Measurements from ENCODE around the gene CFDP1. TPM values are rescaled to one million over a fixed set of nuclear protein-coding genes. Genes with fewer than 3 reads are reported as not detected.
"Not testable (repeated sequence)": the region's sequence is repeated elsewhere in the genome, so short reads cannot be mapped to it uniquely, and the experiment has no call there.

Gene CFDP1
- polyA plus RNA-seq, 3 donors, result 12.9 to 23.2 (median 19.0) TPM

- intact Hi-C loops (cut with micrococcal nuclease), result no loop called here
- H3K4me2 ChIP-seq (replicated peaks; ENCODE audit: extremely low read depth, low read length, poor library complexity, severe bottlenecking), result no peak overlapping the region
- H3K4me3 ChIP-seq (replicated peaks in 1 of 3; ENCODE audit: low read depth in 2 of 3, low read length in 3 of 3), result no peak overlapping the region
- peak overlapping the region in 1 of 2 donors; percentile 44 for H3K4me3 Mint-ChIP-seq
- H3K9ac ChIP-seq (ENCODE audit: insufficient read depth, low read length, poor library complexity, severe bottlenecking), result no peak overlapping the region
- no peak for DNase-seq
- no peak overlapping the region for H3K27ac Mint-ChIP-seq
- peaks cover 0 to 13% (median 6%) of the 10 kb centered on the region in 7 donors for H3K9me3 Mint-ChIP-seq
- H3K27ac ChIP-seq (ENCODE audit: low read depth in 1 of 2, low read length in 2 of 2), result no peak overlapping the region
- H3K4me1 Mint-ChIP-seq, result no peaks in the 10 kb centered on the region
- H3K27me3 Mint-ChIP-seq (ENCODE audit: low read depth in 3 of 3), result peaks cover 56 to 87% (median 71%) of the 10 kb centered on the region in 3 donors
- no CpG with 5 or more reads among the region's 6 CpGs for WGBS (ENCODE audit: insufficient coverage)
- H4K20me1 ChIP-seq (ENCODE audit: insufficient read depth, low read length), result no peaks in the 10 kb centered on the region
- peaks cover 0 to 3% of the 10 kb centered on the region in 2 donors for H3K9me3 ChIP-seq (replicated peaks in 1 of 2; ENCODE audit: control insufficient read depth in 1 of 2, insufficient read depth in 1 of 2, low read length in 2 of 2)
- TF ChIP-seq CTCF (IDR thresholded peaks at IDR 0.05), result no peak
- peaks cover 9 to 57% of the 10 kb centered on the region in 2 donors for H3K27me3 ChIP-seq (ENCODE audit: control insufficient read depth in 2 of 2, insufficient read depth in 2 of 2, low read length in 2 of 2)
- no peaks in the 10 kb centered on the region for H3K36me3 ChIP-seq (replicated peaks in 1 of 2; ENCODE audit: control insufficient read depth in 1 of 2, insufficient read depth in 2 of 2, low read length in 2 of 2)
- H3K79me2 ChIP-seq (ENCODE audit: insufficient read depth, low read length), result no peaks in the 10 kb centered on the region
- H2AFZ ChIP-seq (ENCODE audit: insufficient read depth, low read depth, low read length, poor library complexity, severe bottlenecking), result no peak overlapping the region
- H3K36me3 Mint-ChIP-seq, result peaks cover 0 to 4% of the 10 kb centered on the region in 2 donors
- H3K4me1 ChIP-seq (ENCODE audit: control insufficient read depth in 1 of 2, insufficient read depth in 2 of 2, low read length in 2 of 2), result no peaks in the 10 kb centered on the region
Observed at GRCh38 chr16:75281826-75282225, 151.5 kb downstream of the CFDP1 start.

GRCh38 chr16:75281009-75281408 is 152.3 kb downstream of the CFDP1 start:
- H3K4me1 ChIP-seq (ENCODE audit: control insufficient read depth in 1 of 2, insufficient read depth in 2 of 2, low read length in 2 of 2); H2AFZ ChIP-seq (ENCODE audit: insufficient read depth, low read depth, low read length, poor library complexity, severe bottlenecking); H3K36me3 Mint-ChIP-seq; H3K4me3 ChIP-seq (replicated peaks in 1 of 3; ENCODE audit: low read depth in 2 of 3, low read length in 3 of 3); H3K36me3 ChIP-seq (replicated peaks in 1 of 2; ENCODE audit: control insufficient read depth in 1 of 2, insufficient read depth in 2 of 2, low read length in 2 of 2); H3K27ac Mint-ChIP-seq; intact Hi-C loops (cut with micrococcal nuclease); H3K79me2 ChIP-seq (ENCODE audit: insufficient read depth, low read length); H4K20me1 ChIP-seq (ENCODE audit: insufficient read depth, low read length); H3K27ac ChIP-seq (ENCODE audit: low read depth in 1 of 2, low read length in 2 of 2); H3K4me1 Mint-ChIP-seq; H3K4me2 ChIP-seq (replicated peaks; ENCODE audit: extremely low read depth, low read length, poor library complexity, severe bottlenecking); H3K9ac ChIP-seq (ENCODE audit: insufficient read depth, low read length, poor library complexity, severe bottlenecking); DNase-seq; H3K9me3 ChIP-seq (replicated peaks in 1 of 2; ENCODE audit: control insufficient read depth in 1 of 2, insufficient read depth in 1 of 2, low read length in 2 of 2): not testable (repeated sequence)
- WGBS (ENCODE audit: insufficient coverage), result no CpG with 5 or more reads among the region's 2 CpGs
- peaks cover 9 to 57% of the 10 kb centered on the region in 2 donors for H3K27me3 ChIP-seq (ENCODE audit: control insufficient read depth in 2 of 2, insufficient read depth in 2 of 2, low read length in 2 of 2)
- peaks cover 59 to 89% (median 73%) of the 10 kb centered on the region in 3 donors for H3K27me3 Mint-ChIP-seq (ENCODE audit: low read depth in 3 of 3)
- peak overlapping the region in 1 of 2 donors; percentile 55 for H3K4me3 Mint-ChIP-seq
- peaks cover 0 to 10% (median 6%) of the 10 kb centered on the region in 7 donors for H3K9me3 Mint-ChIP-seq

All from CD14-positive monocyte (primary cell).